ENCODE data around the gene GPR15.
A peak's percentile ranks its signal among the peaks of the same experiment; 100 is the strongest.

GPR15 gene

GRCh38 chr3:98531622-98532274 lies at the start of gene GPR15:
GPR15 (plus strand) TSS chr3:98531978; CDS start chr3:98532034, 56 bp downstream.
- ATAC-seq, result peak in 1 of 2 donors; percentile 18

GRCh38 chr3:98482717-98483482 lies 48.9 kb upstream of the GPR15 start:
- ATAC-seq, result no peak

- no peak for ATAC-seq
Measured at GRCh38 chr3:98483626-98484025, 48.2 kb upstream of the GPR15 start.

GRCh38 chr3:98497381-98497780 lies 34.4 kb upstream of the GPR15 start, which contains the start of gene OR5K2:
OR5K2 (plus strand) TSS chr3:98497681; CDS start chr3:98497681, 0 bp downstream.
- ATAC-seq, result no peak

- no peak for ATAC-seq
Measured at GRCh38 chr3:98500019-98500418, 31.8 kb upstream of the GPR15 start.

- no peak for ATAC-seq
Measured at GRCh38 chr3:98501270-98501669, 30.5 kb upstream of the GPR15 start.

GRCh38 chr3:98501863-98502576 lies 29.8 kb upstream of the GPR15 start:
- no peak for ATAC-seq

- ATAC-seq, result no peak
Measured at GRCh38 chr3:98504539-98504938, 27.2 kb upstream of the GPR15 start.

- ATAC-seq, result peak; percentile 49 to 62
Measured at GRCh38 chr3:98508582-98508981, 23.2 kb upstream of the GPR15 start.

- ATAC-seq, result no peak
Measured at GRCh38 chr3:98512576-98512975, 19.2 kb upstream of the GPR15 start.

GRCh38 chr3:98513091-98513511 lies 18.7 kb upstream of the GPR15 start:
- no peak for ATAC-seq

GRCh38 chr3:98513736-98514135 lies 18.0 kb upstream of the GPR15 start:
- no peak for ATAC-seq

GRCh38 chr3:98514948-98515347 lies 16.8 kb upstream of the GPR15 start:
- peak; percentile 58 to 64 for ATAC-seq

GRCh38 chr3:98518816-98519215 lies 13.0 kb upstream of the GPR15 start:
- no peak for ATAC-seq

GRCh38 chr3:98519351-98519750 lies 12.4 kb upstream of the GPR15 start:
- no peak for ATAC-seq

- ATAC-seq, result peak; percentile 66 to 70
Measured at GRCh38 chr3:98521897-98522543, 9.8 kb upstream of the GPR15 start.

- peak; percentile 95 to 96 for ATAC-seq
Measured at GRCh38 chr3:98522544-98523281, 9.1 kb upstream of the GPR15 start, which contains the start of gene CLDND1. CLDND1 (minus strand) TSS chr3:98522902; CDS start chr3:98521424, 1,478 bp downstream.

- no peak for ATAC-seq
Measured at GRCh38 chr3:98525494-98525893, 6.3 kb upstream of the GPR15 start.

- no peak for ATAC-seq
Measured at GRCh38 chr3:98528474-98529346, 3.1 kb upstream of the GPR15 start.

- ATAC-seq, result no peak
Measured at GRCh38 chr3:98529856-98530459, 1.8 kb upstream of the GPR15 start.

GRCh38 chr3:98530676-98531075 lies 1.1 kb upstream of the GPR15 start:
- no peak for ATAC-seq

Measured in activated CD4-positive, CD25-positive, alpha-beta regulatory T cell treated with anti-CD3 and anti-CD28 coated beads, Interleukin-2, amount 50 U/mL, for 24 hours (primary cell).